ENCODE data around the gene TSPAN9. TPM values are rescaled to one million over a fixed set of nuclear protein-coding genes. Genes with fewer than 3 reads are reported as not detected.

Gene TSPAN9
- total and polyA plus RNA-seq, 9 of the 15 experiments (the other 6 are each of a cell fraction or from before 2014, with no cell fraction given) = 0.23 to 2.1 (median 0.60) TPM; not detected in 2

DNA sequence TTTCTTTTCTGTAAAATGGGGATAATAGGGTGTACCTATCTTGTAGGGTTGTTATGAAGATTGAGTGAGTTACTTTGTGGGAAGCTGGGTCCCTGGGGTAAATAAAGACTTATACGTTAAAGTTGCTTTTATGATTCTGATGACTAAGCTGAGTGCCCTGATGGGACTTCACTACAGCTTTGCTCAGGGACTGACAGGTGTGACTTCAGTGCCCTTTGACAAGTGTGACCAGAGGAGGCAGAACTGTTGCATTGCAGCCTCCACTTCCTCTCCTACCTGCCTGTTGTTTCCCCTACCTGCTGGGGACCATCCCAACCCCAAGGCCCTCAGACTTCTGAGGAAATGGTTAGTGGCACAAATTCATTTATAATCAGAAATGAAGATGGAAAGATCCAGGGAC is 119.3 kb downstream of the TSPAN9 start:
- no peak for ATAC-seq
- Histone ChIP-seq H3K4me3 (no peak overlapping the region), H3K36me3 (ENCODE audit: control insufficient read depth, insufficient read depth, low read length) (no peaks in the 10 kb centered on the region), H2AFZ (ENCODE audit: low read depth, low read length) (no peak overlapping the region), H3K4me1 (replicated peaks in 1 of 2; ENCODE audit: control insufficient read depth in 2 of 2, insufficient read depth in 2 of 2, low read length in 2 of 2) (peaks cover 0 to 5% of the 10 kb centered on the region in 2 experiments; a peak in 1 of 5 replicates), H3K79me2 (ENCODE audit: control insufficient read depth, insufficient read depth, low read length) (no peaks in the 10 kb centered on the region), H3K9me1 (ENCODE audit: control insufficient read depth, insufficient read depth, low read length) (no peaks in the 10 kb centered on the region), H3K9ac (ENCODE audit: insufficient read depth in 1 of 2, low read depth in 2 of 2, low read length in 2 of 2) (no peak overlapping the region), H3K9me3 (replicated peaks; ENCODE audit: control insufficient read depth, insufficient read depth, low read depth, low read length) (no peaks in the 10 kb centered on the region), H3K27me3 (ENCODE audit: control insufficient read depth in 2 of 2, insufficient read depth in 2 of 2, low read length in 2 of 2) (peaks cover 0 to 11% of the 10 kb centered on the region in 2 experiments; a peak in 1 of 5 replicates), H3K4me2 (ENCODE audit: insufficient read depth, low read length) (no peak overlapping the region), H3K27ac (ENCODE audit: extremely low read depth, low read depth, low read length) (no peak overlapping the region), H4K20me1 (replicated peaks; ENCODE audit: control insufficient read depth, insufficient read depth, low read length) (peaks cover 4% of the 10 kb centered on the region; the same call in 1 of the 2 replicates)
- CTCF ChIA-PET (ENCODE audit: low intra/inter-chr PET ratio) = no interaction called here
- BruUV-seq (replicated peaks) = no TSS peak
- DNase-seq (ENCODE audit: extremely low read depth in 1 of 4, low spot score in 3 of 4) = no peak
- 0% methylated on average over 1 of the region's 1 CpG for WGBS (ENCODE audit: insufficient coverage, low coverage, missing lambda C conversion rate)
- POLR2A ChIA-PET = no interaction called here
- FAIRE-seq = no peak
- in situ Hi-C loops (cut with MboI) (no loop called here), intact Hi-C loops (cut with micrococcal nuclease) (no loop called here)
- TF ChIP-seq PTRF (tag; IDR thresholded peaks at IDR 0.05) (no peak), ARHGAP35 (IDR thresholded peaks at IDR 0.05; ENCODE audit: partially characterized antibody) (no peak), SMC3 (conservative IDR thresholded peaks at IDR 0.05; ENCODE audit: insufficient read depth, low read depth, low read length) (no peak), XRCC4 (IDR thresholded peaks at IDR 0.05; ENCODE audit: extremely low read depth, insufficient read depth, insufficient read length) (no peak), MAFG (tag; conservative IDR thresholded peaks at IDR 0.05) (no peak), SNIP1 (IDR thresholded peaks at IDR 0.05; ENCODE audit: low read depth) (no peak), ZKSCAN8 (CRISPR knock-in tag; IDR thresholded peaks at IDR 0.05) (no peak), SRSF9 (IDR thresholded peaks at IDR 0.05; ENCODE audit: borderline replicate concordance, low read depth, low read length) (no peak), STAT5B (CRISPR knock-in tag; IDR thresholded peaks at IDR 0.05) (no peak), CBX8 (IDR thresholded peaks at IDR 0.05; ENCODE audit: borderline replicate concordance, extremely low read depth, low read depth, low read length, poor library complexity, severe bottlenecking) (no peak), BCOR (IDR thresholded peaks at IDR 0.05) (no peak), PHB2 (IDR thresholded peaks at IDR 0.05; ENCODE audit: low read depth) (no peak), MCM2 (IDR thresholded peaks at IDR 0.05; ENCODE audit: low read depth) (no peak)
- TF ChIP-seq, protein P1, sequence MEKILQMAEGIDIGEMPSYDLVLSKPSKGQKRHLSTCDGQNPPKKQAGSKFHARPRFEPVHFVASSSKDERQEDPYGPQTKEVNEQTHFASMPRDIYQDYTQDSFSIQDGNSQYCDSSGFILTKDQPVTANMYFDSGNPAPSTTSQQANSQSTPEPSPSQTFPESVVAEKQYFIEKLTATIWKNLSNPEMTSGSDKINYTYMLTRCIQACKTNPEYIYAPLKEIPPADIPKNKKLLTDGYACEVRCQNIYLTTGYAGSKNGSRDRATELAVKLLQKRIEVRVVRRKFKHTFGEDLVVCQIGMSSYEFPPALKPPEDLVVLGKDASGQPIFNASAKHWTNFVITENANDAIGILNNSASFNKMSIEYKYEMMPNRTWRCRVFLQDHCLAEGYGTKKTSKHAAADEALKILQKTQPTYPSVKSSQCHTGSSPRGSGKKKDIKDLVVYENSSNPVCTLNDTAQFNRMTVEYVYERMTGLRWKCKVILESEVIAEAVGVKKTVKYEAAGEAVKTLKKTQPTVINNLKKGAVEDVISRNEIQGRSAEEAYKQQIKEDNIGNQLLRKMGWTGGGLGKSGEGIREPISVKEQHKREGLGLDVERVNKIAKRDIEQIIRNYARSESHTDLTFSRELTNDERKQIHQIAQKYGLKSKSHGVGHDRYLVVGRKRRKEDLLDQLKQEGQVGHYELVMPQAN (IDR thresholded peaks at IDR 0.05; ENCODE audit: borderline replicate concordance) = no peak
- TF ChIP-seq, protein P2, sequence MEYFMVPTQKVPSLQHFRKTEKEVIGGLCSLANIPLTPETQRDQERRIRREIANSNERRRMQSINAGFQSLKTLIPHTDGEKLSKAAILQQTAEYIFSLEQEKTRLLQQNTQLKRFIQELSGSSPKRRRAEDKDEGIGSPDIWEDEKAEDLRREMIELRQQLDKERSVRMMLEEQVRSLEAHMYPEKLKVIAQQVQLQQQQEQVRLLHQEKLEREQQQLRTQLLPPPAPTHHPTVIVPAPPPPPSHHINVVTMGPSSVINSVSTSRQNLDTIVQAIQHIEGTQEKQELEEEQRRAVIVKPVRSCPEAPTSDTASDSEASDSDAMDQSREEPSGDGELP (CRISPR knock-in tag; IDR thresholded peaks at IDR 0.05; ENCODE audit: borderline replicate concordance) = no peak

Measured in K562 (cell line).